Neural cell (in vitro differentiated cells): ENCODE measurements around the gene ARL5A.

Source experiments
- EP300 ChIP-seq: fragments of 450-650 bp; conservative IDR thresholded peaks from 2 replicates; pipeline ENCODE4 v1.6.1; 2014; ENCODE audit warnings: antibody characterized with exemption, mild to moderate bottlenecking, moderate library complexity; ENCODE audit not compliant: poor library complexity, severe bottlenecking
- EZH2 ChIP-seq: fragments of 200-600, 300-800 bp; shearing (Covaris generic), sonication (generic); IDR thresholded peaks from 2 replicates; pipeline ENCODE4 v1.6.1; 2014; ENCODE audit warnings: antibody characterized with exemption, low read length, borderline replicate concordance, mild to moderate bottlenecking; ENCODE audit not compliant: insufficient read depth, poor library complexity, severe bottlenecking
- MXI1 ChIP-seq: fragments of 450-650 bp; conservative IDR thresholded peaks from 2 replicates; pipeline ENCODE4 v1.6.1; 2014; ENCODE audit warnings: antibody characterized with exemption, mild to moderate bottlenecking; ENCODE audit not compliant: poor library complexity, severe bottlenecking
- RAD21 ChIP-seq: fragments of 450-650 bp; conservative IDR thresholded peaks from 2 replicates; pipeline ENCODE4 v1.6.1; 2014; ENCODE audit warnings: antibody characterized with exemption, mild to moderate bottlenecking, moderate library complexity
- TAF1 ChIP-seq: IDR thresholded peaks from 2 replicates; pipeline ENCODE4 v1.6.1; 2012; ENCODE audit warnings: low read depth
- TF ChIP-seq, protein P1 (sequence below): fragments of 450-650 bp; IDR thresholded peaks from 2 replicates; pipeline ENCODE4 v1.5.1; 2014; ENCODE audit warnings: antibody characterized with exemption, mild to moderate bottlenecking, moderate library complexity; ENCODE audit not compliant: poor library complexity, severe bottlenecking
- TF ChIP-seq, protein P2 (sequence below): IDR thresholded peaks from 2 replicates; pipeline ENCODE4 v1.6.1; 2012; ENCODE audit warnings: borderline replicate concordance

- TF ChIP-seq, protein P1, sequence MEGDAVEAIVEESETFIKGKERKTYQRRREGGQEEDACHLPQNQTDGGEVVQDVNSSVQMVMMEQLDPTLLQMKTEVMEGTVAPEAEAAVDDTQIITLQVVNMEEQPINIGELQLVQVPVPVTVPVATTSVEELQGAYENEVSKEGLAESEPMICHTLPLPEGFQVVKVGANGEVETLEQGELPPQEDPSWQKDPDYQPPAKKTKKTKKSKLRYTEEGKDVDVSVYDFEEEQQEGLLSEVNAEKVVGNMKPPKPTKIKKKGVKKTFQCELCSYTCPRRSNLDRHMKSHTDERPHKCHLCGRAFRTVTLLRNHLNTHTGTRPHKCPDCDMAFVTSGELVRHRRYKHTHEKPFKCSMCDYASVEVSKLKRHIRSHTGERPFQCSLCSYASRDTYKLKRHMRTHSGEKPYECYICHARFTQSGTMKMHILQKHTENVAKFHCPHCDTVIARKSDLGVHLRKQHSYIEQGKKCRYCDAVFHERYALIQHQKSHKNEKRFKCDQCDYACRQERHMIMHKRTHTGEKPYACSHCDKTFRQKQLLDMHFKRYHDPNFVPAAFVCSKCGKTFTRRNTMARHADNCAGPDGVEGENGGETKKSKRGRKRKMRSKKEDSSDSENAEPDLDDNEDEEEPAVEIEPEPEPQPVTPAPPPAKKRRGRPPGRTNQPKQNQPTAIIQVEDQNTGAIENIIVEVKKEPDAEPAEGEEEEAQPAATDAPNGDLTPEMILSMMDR, result no peak
- TF ChIP-seq RAD21 (no peak), EZH2 (no peak), TAF1 (no peak), EP300 (no peak), MXI1 (no peak)
- TF ChIP-seq, protein P2, sequence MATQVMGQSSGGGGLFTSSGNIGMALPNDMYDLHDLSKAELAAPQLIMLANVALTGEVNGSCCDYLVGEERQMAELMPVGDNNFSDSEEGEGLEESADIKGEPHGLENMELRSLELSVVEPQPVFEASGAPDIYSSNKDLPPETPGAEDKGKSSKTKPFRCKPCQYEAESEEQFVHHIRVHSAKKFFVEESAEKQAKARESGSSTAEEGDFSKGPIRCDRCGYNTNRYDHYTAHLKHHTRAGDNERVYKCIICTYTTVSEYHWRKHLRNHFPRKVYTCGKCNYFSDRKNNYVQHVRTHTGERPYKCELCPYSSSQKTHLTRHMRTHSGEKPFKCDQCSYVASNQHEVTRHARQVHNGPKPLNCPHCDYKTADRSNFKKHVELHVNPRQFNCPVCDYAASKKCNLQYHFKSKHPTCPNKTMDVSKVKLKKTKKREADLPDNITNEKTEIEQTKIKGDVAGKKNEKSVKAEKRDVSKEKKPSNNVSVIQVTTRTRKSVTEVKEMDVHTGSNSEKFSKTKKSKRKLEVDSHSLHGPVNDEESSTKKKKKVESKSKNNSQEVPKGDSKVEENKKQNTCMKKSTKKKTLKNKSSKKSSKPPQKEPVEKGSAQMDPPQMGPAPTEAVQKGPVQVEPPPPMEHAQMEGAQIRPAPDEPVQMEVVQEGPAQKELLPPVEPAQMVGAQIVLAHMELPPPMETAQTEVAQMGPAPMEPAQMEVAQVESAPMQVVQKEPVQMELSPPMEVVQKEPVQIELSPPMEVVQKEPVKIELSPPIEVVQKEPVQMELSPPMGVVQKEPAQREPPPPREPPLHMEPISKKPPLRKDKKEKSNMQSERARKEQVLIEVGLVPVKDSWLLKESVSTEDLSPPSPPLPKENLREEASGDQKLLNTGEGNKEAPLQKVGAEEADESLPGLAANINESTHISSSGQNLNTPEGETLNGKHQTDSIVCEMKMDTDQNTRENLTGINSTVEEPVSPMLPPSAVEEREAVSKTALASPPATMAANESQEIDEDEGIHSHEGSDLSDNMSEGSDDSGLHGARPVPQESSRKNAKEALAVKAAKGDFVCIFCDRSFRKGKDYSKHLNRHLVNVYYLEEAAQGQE, result no peak
These were observed 62.3 kb downstream of the ARL5A start for GRCh38 chr2:151765760-151766410.
